Colonic mucosa (tissue), 4 donors: ENCODE measurements around the gene PDE7B. TPM values are rescaled to one million over a fixed set of nuclear protein-coding genes. Genes with fewer than 3 reads are reported as not detected.
A peak's percentile ranks its signal among the peaks of the same experiment; 100 is the strongest.

Experiments used
- DNase-seq: peaks from one replicate; pipeline ENCODE4 v3.0.0-alpha.2; 2020
- H3K27ac ChIP-seq: fragments of 200-600 bp; one replicate; pipeline ENCODE4 v1.8.0; 2021
- H3K27me3 ChIP-seq: fragments of 200-600 bp; one replicate; pipeline ENCODE4 v1.8.0; 2021
- H3K36me3 ChIP-seq: fragments of 200-600 bp; one replicate; pipeline ENCODE4 v1.8.0; 2021
- H3K4me1 ChIP-seq: fragments of 200-600 bp; one replicate; pipeline ENCODE4 v1.8.0; 2021; ENCODE audit warnings: mild to moderate bottlenecking
- H3K4me3 ChIP-seq: fragments of 200-600 bp; one replicate; pipeline ENCODE4 v1.8.0; 2021
- H3K9ac ChIP-seq, 2 donors: one replicate each; pipeline ENCODE4 v1.7.0; 2013; ENCODE audit warnings: control low read depth in 2 of 2, low read depth in 2 of 2, low read length in 2 of 2
- H3K9me3 ChIP-seq: fragments of 200-600 bp; one replicate; pipeline ENCODE4 v1.8.0; 2021
- CTCF ChIP-seq: fragments of 200-600 bp; IDR thresholded peaks from one replicate; pipeline ENCODE4 v1.8.0; 2022; ENCODE audit warnings: antibody characterized with exemption, mild to moderate bottlenecking
- intact Hi-C: fragments of 100-400 bp; cut with DNase I; formaldehyde crosslinking; loops from one replicate; pipeline ENCODE4 v1.14.1; 2022
- total RNA-seq, 2 donors: library from RNA; stranded (reverse); fragmentation: NEBNext Ultra II Directional in 1 of 2; extraction: Animal tissue kit (Norgen Biotek cat#: 25700) in 1 of 2; gene quantifications; one replicate each; pipeline ENCODE4 v1.2.1, GENCODE V29; 2021
- donor health status: healthy.
- donor health status: DM: no; HTN: no; CAD: no.
- donor health status: DM: no; HTN: no; CAD: no.

Gene PDE7B
- total RNA-seq, 2 donors from 2014 or later = 1.0 to 1.4 TPM

DNA sequence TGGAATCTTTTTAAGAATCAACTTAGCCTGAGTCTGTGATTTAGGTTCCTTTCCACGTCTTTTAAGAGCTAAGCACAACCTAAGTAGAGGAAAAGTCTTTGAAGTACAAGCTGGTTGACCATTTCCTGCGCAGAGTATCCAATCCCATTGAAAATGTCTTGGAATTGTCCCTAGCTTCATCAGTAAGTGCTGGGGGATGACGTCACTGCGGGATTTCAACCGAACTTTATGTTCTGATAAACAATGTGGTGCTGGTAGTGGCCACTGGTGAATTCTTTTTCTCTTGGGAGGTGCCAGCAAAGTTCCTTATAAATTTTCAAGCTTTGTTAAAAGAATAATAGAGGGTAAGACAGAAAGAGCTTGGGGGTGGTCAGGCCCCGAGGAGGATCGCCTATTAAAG lies 69.2 kb downstream of the PDE7B start:
- H3K9ac ChIP-seq = no peak overlapping the region
- intact Hi-C loops = no loop called here
- no peaks in the 10 kb centered on the region for H3K4me1 ChIP-seq
- no peaks in the 10 kb centered on the region for H3K36me3 ChIP-seq
- DNase-seq = no peak
- H3K27me3 ChIP-seq = no peaks in the 10 kb centered on the region
- H3K27ac ChIP-seq = no peak overlapping the region
- no peak for TF ChIP-seq CTCF
- no peak overlapping the region for H3K4me3 ChIP-seq
- no peaks in the 10 kb centered on the region for H3K9me3 ChIP-seq

GRCh38 chr6:135921188-135921587 lies 69.7 kb downstream of the PDE7B start:
- no peaks in the 10 kb centered on the region for H3K4me1 ChIP-seq

GRCh38 chr6:135922174-135922573 lies 70.7 kb downstream of the PDE7B start:
- Histone ChIP-seq H3K36me3 (no peaks in the 10 kb centered on the region), H3K27ac (peak overlapping the region; percentile 38), H3K4me1 (no peaks in the 10 kb centered on the region), H3K9ac (no peak overlapping the region), H3K4me3 (no peak overlapping the region), H3K9me3 (no peaks in the 10 kb centered on the region), H3K27me3 (no peaks in the 10 kb centered on the region)
- DNase-seq = no peak
- no peak for TF ChIP-seq CTCF
- intact Hi-C loops = no loop called here

More at GRCh38 chr6:135921188-135921587, 69.7 kb downstream of the PDE7B start:
- Histone ChIP-seq H3K9me3 (no peaks in the 10 kb centered on the region), H3K9ac (no peak overlapping the region), H3K36me3 (no peaks in the 10 kb centered on the region), H3K27me3 (no peaks in the 10 kb centered on the region), H3K27ac (no peak overlapping the region), H3K4me3 (no peak overlapping the region)
- no peak for TF ChIP-seq CTCF
- intact Hi-C loops = no loop called here
- DNase-seq = no peak

DNA sequence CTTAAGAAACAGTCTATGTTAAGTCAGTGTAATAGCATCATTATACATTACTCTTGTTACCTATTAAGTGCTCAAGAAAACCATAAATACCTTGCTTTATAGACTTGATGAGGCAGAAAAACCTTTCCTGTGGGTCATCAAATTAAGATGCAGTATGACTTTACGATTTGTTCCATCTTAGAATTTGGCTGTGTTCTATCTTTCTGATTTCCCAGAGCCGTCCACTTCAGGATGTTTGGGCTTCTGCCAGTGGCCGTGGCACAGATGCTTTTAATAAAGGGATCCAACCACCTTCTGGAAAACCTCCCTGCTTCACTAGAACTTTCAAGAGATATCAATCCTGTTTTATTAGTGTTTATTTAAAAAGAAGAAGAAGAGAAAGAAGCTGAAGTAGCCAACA lies 71.2 kb downstream of the PDE7B start:
- no peaks in the 10 kb centered on the region for H3K27me3 ChIP-seq
- no peak for DNase-seq
- no peak overlapping the region for H3K9ac ChIP-seq
- no peaks in the 10 kb centered on the region for H3K9me3 ChIP-seq
- H3K4me1 ChIP-seq = no peaks in the 10 kb centered on the region
- H3K4me3 ChIP-seq = no peak overlapping the region
- no peaks in the 10 kb centered on the region for H3K36me3 ChIP-seq
- TF ChIP-seq CTCF = no peak
- intact Hi-C loops = no loop called here
- peak overlapping the region; percentile 38 for H3K27ac ChIP-seq

- H3K9ac ChIP-seq = no peak overlapping the region
- TF ChIP-seq CTCF = no peak
- no peaks in the 10 kb centered on the region for H3K4me1 ChIP-seq
- H3K27me3 ChIP-seq = no peaks in the 10 kb centered on the region
- no peak overlapping the region for H3K27ac ChIP-seq
- no peaks in the 10 kb centered on the region for H3K9me3 ChIP-seq
- no peaks in the 10 kb centered on the region for H3K36me3 ChIP-seq
- no peak for DNase-seq
- H3K4me3 ChIP-seq = no peak overlapping the region
- intact Hi-C loops = no loop called here
Measured at GRCh38 chr6:135932651-135933050, 81.2 kb downstream of the PDE7B start.
